Transverse colon (tissue), 4 donors: ENCODE measurements around the gene LNX2. TPM values are rescaled to one million over a fixed set of nuclear protein-coding genes. Genes with fewer than 3 reads are reported as not detected.

Experiments used
- DNase-seq: peaks from one replicate; pipeline ENCODE4 v3.0.0-alpha.2; 2019
- H3K27ac ChIP-seq, 4 donors: fragments of 200-600 bp; sonication (generic); 2 replicates each; pipeline ENCODE4 v1.5.1; 2016 to 2018; ENCODE audit warnings: inconsistent platforms in 4 of 4
- H3K27me3 ChIP-seq: fragments of 200-600 bp; sonication (generic); 2 replicates; pipeline ENCODE4 v1.5.1; 2017; ENCODE audit warnings: inconsistent platforms
- H3K36me3 ChIP-seq, 4 donors: fragments of 200-600 bp; sonication (generic); 2 replicates each; pipeline ENCODE4 v1.5.1; 2017 to 2019; ENCODE audit warnings: inconsistent platforms in 4 of 4
- H3K4me1 ChIP-seq, 4 donors: fragments of 200-600 bp; sonication (generic); 2 replicates each; pipeline ENCODE4 v1.5.1; 2017 to 2020; ENCODE audit warnings: inconsistent platforms in 4 of 4
- H3K4me3 ChIP-seq, 4 donors: fragments of 200-600 bp; sonication (generic); 1 replicate in 1 of 4; 2 replicates in 3 of 4; pipeline versions ENCODE4 v1.5.1 to v1.6.1; 2017 to 2019; ENCODE audit warnings: inconsistent platforms in 4 of 4
- H3K9me3 ChIP-seq, 2 donors: fragments of 200-600 bp; sonication (generic); 2 replicates each; pipeline ENCODE4 v1.5.1; 2017 to 2019; ENCODE audit warnings: inconsistent platforms in 2 of 2
- CTCF ChIP-seq, 5 experiments: fragments of 200-600 bp in 3 of 5; fragments of 450-650 bp in 2 of 5; sonication (generic) in 3 of 5; IDR thresholded peaks; 1 replicate in 2 of 5; 2 replicates in 3 of 5; pipeline ENCODE4 v1.5.1; 2016 to 2017; ENCODE audit warnings: antibody characterized with exemption in 5 of 5, inconsistent platforms in 3 of 5, mild to moderate bottlenecking in 2 of 5, moderate library complexity in 1 of 5
- EP300 ChIP-seq: sonication (generic); formaldehyde crosslinking; IDR thresholded peaks from one replicate; pipeline ENCODE4 v1.6.1; 2017; ENCODE audit warnings: antibody characterized with exemption, low read depth
- POLR2A ChIP-seq: fragments of 450-650 bp; IDR thresholded peaks from one replicate; pipeline ENCODE4 v1.6.1; 2016; ENCODE audit warnings: antibody characterized with exemption, mild to moderate bottlenecking, moderate library complexity
- POLR2AphosphoS5 ChIP-seq, 3 donors: sonication (generic); formaldehyde crosslinking; IDR thresholded peaks; one replicate each; pipeline ENCODE4 v1.6.1; 2016; ENCODE audit warnings: antibody characterized with exemption in 3 of 3
- WGBS, 2 donors: methylation state at CpG; one replicate each; pipeline ENCODE4 v1.1.5; 2018; ENCODE audit warnings: low coverage in 1 of 2; 5-methylcytosine and 5-hydroxymethylcytosine counted together
- in situ Hi-C, 4 donors: fragments of 200-750 bp; cut with MboI; loops; one replicate each; pipeline versions ENCODE4 v1.15.0 to v1.15.1; 2017; ENCODE audit warnings: low sequenced_read_pairs in 3 of 4, low pct_ligation_motif_present in 1 of 4, low pct_unique_long_range_greater_than_20kb in 1 of 4
- intact Hi-C: fragments of 100-400 bp; cut with DNase I; formaldehyde crosslinking; loops from one replicate; pipeline ENCODE4 v1.15.1; 2023; ENCODE audit warnings: low total_unique reads
- total RNA-seq, 4 donors: library from RNA; depleted of rRNA; stranded (reverse); fragments of >200 nt; gene quantifications; one replicate each; pipeline ENCODE4 v1.1.0, GENCODE V29; 2016

Gene LNX2
- total RNA-seq, 4 donors from 2014 or later = 1.8 to 29.6 (median 18.9) TPM

- H3K4me1 ChIP-seq = peaks cover 0 to 18% (median 9%) of the 10 kb centered on the region in 4 donors
- no peak overlapping the region for H3K27ac ChIP-seq
- TF ChIP-seq POLR2AphosphoS5 (IDR thresholded peaks at IDR 0.05) (no peak), EP300 (no peak), CTCF (IDR thresholded peaks at IDR 0.05) (no peak), POLR2A (no peak)
- WGBS, 2 donors = 88 to 97% methylated on average over 3 of the region's 3 CpGs
- in situ Hi-C loops (no loop called here), intact Hi-C loops (no loop called here)
- no peaks in the 10 kb centered on the region for H3K9me3 ChIP-seq
- no peaks in the 10 kb centered on the region for H3K36me3 ChIP-seq
- no peak for DNase-seq
- H3K27me3 ChIP-seq = no peaks in the 10 kb centered on the region
- H3K4me3 ChIP-seq = no peak overlapping the region
These were observed 15.2 kb downstream of the LNX2 start for GRCh38 chr13:27605099-27605498.

GRCh38 chr13:27601803-27602202 is 18.5 kb downstream of the LNX2 start:
- Histone ChIP-seq H3K4me3 (no peak overlapping the region), H3K36me3 (no peaks in the 10 kb centered on the region), H3K4me1 (peaks cover 0 to 24% (median 2%) of the 10 kb centered on the region in 4 donors), H3K27me3 (no peaks in the 10 kb centered on the region), H3K9me3 (no peaks in the 10 kb centered on the region), H3K27ac (no peak overlapping the region)
- intact Hi-C loops (no loop called here), in situ Hi-C loops (no loop called here)
- no peak for TF ChIP-seq POLR2A
- TF ChIP-seq EP300 = no peak
- TF ChIP-seq POLR2AphosphoS5 (IDR thresholded peaks at IDR 0.05) = no peak
- TF ChIP-seq CTCF (IDR thresholded peaks at IDR 0.05) = no peak
- WGBS, 2 donors = 95 to 96% methylated on average over 2 of the region's 2 CpGs
- DNase-seq = no peak

- H3K36me3 ChIP-seq = no peaks in the 10 kb centered on the region
- H3K9me3 ChIP-seq = no peaks in the 10 kb centered on the region
- TF ChIP-seq CTCF (IDR thresholded peaks at IDR 0.05) (no peak), EP300 (no peak)
- DNase-seq = no peak
- intact Hi-C loops = no loop called here
- 88% methylated on average over 2 of the region's 2 CpGs; no CpG with 5 or more reads in 1 of the 2 donors for WGBS, 2 donors
- no peak overlapping the region for H3K4me3 ChIP-seq
- in situ Hi-C loops = no loop called here
- no peak overlapping the region for H3K27ac ChIP-seq
- H3K4me1 ChIP-seq = peaks cover 0 to 21% (median 0%) of the 10 kb centered on the region in 4 donors
- H3K27me3 ChIP-seq = no peaks in the 10 kb centered on the region
These were observed 19.1 kb downstream of the LNX2 start for GRCh38 chr13:27601208-27601607.

GRCh38 chr13:27600711-27601110 is 19.6 kb downstream of the LNX2 start:
- peaks cover 0 to 21% (median 1%) of the 10 kb centered on the region in 4 donors for H3K4me1 ChIP-seq
- WGBS, 2 donors = 84 to 100% methylated on average over 1 of the region's 1 CpG

More at GRCh38 chr13:27600711-27601110, 19.6 kb downstream of the LNX2 start:
- Histone ChIP-seq H3K36me3 (no peaks in the 10 kb centered on the region), H3K27ac (no peak overlapping the region), H3K9me3 (no peaks in the 10 kb centered on the region), H3K4me3 (no peak overlapping the region), H3K27me3 (no peaks in the 10 kb centered on the region)
- DNase-seq = no peak
- TF ChIP-seq POLR2AphosphoS5 (IDR thresholded peaks at IDR 0.05) (no peak), CTCF (IDR thresholded peaks at IDR 0.05) (no peak), EP300 (no peak), POLR2A (no peak)
- in situ Hi-C loops = no loop called here
- intact Hi-C loops = no loop called here
